Activated T-helper 2 cell treated with anti-CD3 and anti-CD28 coated beads, Interferon-gamma antibody, Interleukin-2, Interleukin-4, amounts not matched to agents 10 μg/mL and 5 μg/mL and 100 μg/mL, durations not matched to agents 14 hours and 24 hours and 36 hours (primary cell): ENCODE results near the gene NSDHL. TPM values are rescaled to one million over a fixed set of nuclear protein-coding genes. Genes with fewer than 3 reads are reported as not detected.
"Not testable (repeated sequence)": the region's sequence is repeated elsewhere in the genome, so short reads cannot be mapped to it uniquely, and the experiment has no call there.

Source experiments
- DNase-seq: peaks from one replicate; pipeline ENCODE4 v3.0.0; 2021; ENCODE audit warnings: low spot score
- H3K27ac Mint-ChIP-seq: one replicate; pipeline ENCODE4 v1.8.0; 2021; ENCODE audit warnings: mixed read lengths
- H3K27me3 Mint-ChIP-seq: one replicate; pipeline ENCODE4 v1.8.0; 2021; ENCODE audit warnings: low read depth, mixed read lengths
- H3K36me3 Mint-ChIP-seq: one replicate; pipeline ENCODE4 v1.8.0; 2021; ENCODE audit warnings: low read depth, mixed read lengths
- H3K4me1 Mint-ChIP-seq: one replicate; pipeline ENCODE4 v1.8.0; 2021; ENCODE audit warnings: low read depth, mixed read lengths
- H3K4me3 Mint-ChIP-seq: one replicate; pipeline ENCODE4 v1.8.0; 2021; ENCODE audit warnings: low read depth, mild to moderate bottlenecking, moderate library complexity, mixed read lengths
- H3K9me3 Mint-ChIP-seq: one replicate; pipeline ENCODE4 v1.8.0; 2021; ENCODE audit warnings: mixed read lengths
- intact Hi-C: fragments of 100-400 bp; cut with micrococcal nuclease; formaldehyde crosslinking; loops from one replicate; pipeline ENCODE4 v1.15.1; 2023
- total RNA-seq: library from RNA; stranded (reverse); gene quantifications from 2 replicates; pipeline ENCODE4 v1.2.3, GENCODE V29; 2022

The NSDHL gene
- total RNA-seq: 25.9 and 26.7 TPM in 2 replicates

DNA sequence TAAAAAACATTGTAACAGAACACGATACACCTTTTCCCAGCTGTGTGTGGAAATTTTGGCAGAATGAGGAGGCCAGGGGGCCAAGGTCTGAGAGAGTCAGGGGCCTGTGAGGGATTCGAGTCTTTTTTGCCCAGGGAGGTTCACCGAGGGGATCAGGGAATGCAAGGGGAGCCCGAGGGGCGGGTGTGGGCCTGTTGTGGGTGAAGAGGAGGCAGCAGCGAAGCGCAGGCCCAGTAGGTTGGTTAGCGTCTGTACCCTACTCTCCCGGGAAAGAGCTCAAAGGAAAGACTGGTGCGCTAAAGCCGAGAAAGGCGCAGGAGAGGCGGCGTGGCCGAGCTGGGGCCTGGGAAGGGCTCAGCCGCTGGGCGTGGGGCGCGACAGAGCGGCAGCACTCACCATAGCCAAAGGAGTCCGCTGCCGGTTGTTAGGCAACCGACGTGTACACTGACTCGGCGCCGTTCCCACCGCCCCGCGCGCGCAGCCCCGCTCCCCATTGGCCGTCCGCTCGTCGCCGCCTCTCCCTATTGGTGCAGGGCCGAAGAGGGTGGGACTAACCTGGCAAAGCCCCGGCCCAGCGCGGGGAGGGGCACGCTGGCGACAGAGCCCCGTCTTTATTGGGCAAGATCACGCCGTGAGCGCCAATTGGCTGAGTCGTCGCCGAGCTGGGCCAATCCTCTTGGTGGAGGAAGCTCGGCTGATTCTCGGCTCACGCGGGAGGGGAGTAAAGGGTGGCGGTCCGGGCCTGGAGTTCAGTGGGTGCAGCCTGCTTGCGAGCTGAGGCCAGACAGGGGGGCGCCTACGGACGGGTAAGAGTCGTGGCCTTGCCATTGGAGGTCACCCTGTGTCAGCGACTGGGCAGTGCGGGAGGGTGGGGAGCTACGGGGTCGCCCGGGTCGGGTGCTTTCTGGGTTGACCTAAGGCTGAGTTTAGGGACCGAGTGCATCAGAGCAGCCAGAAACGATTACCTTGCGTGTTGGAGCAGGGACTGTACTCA, at the start of gene NSDHL, which contains the start of gene CETN2:
Gene NSDHL (plus strand): TSS at position 752 of the 994 bp plus-strand sequence. CDS start 15,262 bp downstream, outside the sequence.
Gene CETN2 (minus strand): TSS at position 446 of the 994 bp plus-strand sequence. CDS start 47 bp downstream, at position 399.
- Mint-ChIP-seq H3K9me3 (no peaks in the 10 kb centered on the region), H3K27ac (peak within 1 kb of the TSS; percentile 82), H3K4me1 (peaks cover 19% of the 10 kb centered on the region), H3K36me3 (peaks cover 34% of the 10 kb centered on the region), H3K27me3 (no peaks in the 10 kb centered on the region), H3K4me3 (peak within 1 kb of the TSS; percentile 91)
- peak; percentile 92 for DNase-seq
- intact Hi-C loops: no loop called here

GRCh38 chrX:152787062-152787461, 43.8 kb upstream of the NSDHL start:
- DNase-seq, H3K36me3 Mint-ChIP-seq, H3K27me3 Mint-ChIP-seq, H3K4me3 Mint-ChIP-seq, intact Hi-C loops, H3K27ac Mint-ChIP-seq, H3K9me3 Mint-ChIP-seq, H3K4me1 Mint-ChIP-seq: not testable (repeated sequence)

GRCh38 chrX:152798945-152799344, 31.9 kb upstream of the NSDHL start:
- intact Hi-C loops: no loop called here
- H3K27me3 Mint-ChIP-seq: peaks cover 8% of the 10 kb centered on the region

DNA sequence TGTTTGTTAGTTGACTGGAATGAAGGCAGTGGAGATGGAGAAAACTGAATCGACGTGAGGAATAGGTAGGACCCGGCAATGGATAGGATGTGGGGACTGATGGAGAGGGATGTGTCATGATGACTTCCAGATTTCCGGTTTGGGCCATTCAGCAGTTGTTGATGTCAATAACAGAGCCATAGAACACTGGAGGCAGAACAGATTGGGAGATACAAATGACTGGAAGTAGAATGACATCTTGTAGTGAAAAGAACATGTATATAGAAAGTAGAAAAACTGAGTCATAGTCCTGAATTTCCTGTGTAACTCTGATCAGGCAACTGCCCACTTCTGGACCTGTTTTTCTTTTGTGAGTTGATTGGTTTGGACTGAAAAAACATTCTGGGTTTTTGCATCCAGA, 24.8 kb upstream of the NSDHL start:
- Mint-ChIP-seq H3K27me3 (peaks cover 3% of the 10 kb centered on the region), H3K9me3 (no peaks in the 10 kb centered on the region), H3K4me1 (peaks cover 7% of the 10 kb centered on the region), H3K4me3 (no peak overlapping the region), H3K27ac (peak overlapping the region; percentile 29), H3K36me3 (no peaks in the 10 kb centered on the region)
- intact Hi-C loops: no loop called here
- DNase-seq: no peak

More at GRCh38 chrX:152798945-152799344, 31.9 kb upstream of the NSDHL start:
- DNase-seq: no peak
- H3K36me3 Mint-ChIP-seq: no peaks in the 10 kb centered on the region
- no peak overlapping the region for H3K27ac Mint-ChIP-seq
- no peak overlapping the region for H3K4me3 Mint-ChIP-seq
- H3K4me1 Mint-ChIP-seq: no peaks in the 10 kb centered on the region
- H3K9me3 Mint-ChIP-seq: no peaks in the 10 kb centered on the region

DNA sequence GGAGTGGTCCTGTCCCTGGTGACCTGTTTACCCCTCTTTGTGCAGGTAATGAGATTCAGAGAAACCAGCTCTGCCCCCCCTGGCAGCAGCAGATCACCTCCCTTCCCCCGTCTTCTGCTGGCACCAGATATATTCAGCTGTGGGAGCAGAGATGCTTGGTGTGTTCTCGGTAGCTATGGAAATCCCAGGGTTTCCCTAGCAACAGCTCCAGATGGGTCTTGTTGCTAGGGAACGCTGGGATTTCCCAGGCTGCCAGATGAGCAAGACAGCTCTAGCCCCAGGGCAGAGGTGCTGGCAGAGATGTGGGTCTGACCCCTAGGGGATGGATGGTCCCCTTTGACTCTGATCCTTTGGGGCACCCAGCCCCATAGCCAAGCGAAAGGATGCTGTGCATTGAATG, 20.5 kb upstream of the NSDHL start:
- Mint-ChIP-seq H3K27me3 (peaks cover under 1% of the 10 kb centered on the region), H3K4me1 (peaks cover 11% of the 10 kb centered on the region), H3K4me3 (no peak overlapping the region), H3K36me3 (no peaks in the 10 kb centered on the region), H3K27ac (no peak overlapping the region), H3K9me3 (no peaks in the 10 kb centered on the region)
- intact Hi-C loops: no loop called here
- DNase-seq: no peak

DNA sequence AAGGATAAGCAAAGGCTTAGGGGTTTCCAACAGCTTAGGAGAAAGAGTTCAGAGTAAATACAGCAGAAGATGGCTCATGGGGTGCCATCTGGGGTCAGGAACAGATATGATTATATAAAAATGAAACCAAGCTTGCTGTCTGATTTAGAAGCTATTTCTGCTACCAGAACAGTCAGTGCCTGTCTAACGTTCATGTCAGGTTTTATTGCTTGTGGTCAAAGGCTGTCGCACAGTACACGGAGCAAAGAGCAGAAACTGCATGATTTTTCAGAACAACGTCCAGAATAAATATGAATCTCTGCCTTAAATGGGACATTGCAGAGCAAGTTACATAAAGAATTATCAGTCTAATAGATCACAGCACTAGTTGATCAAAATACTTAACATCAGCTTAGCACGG, 17.7 kb upstream of the NSDHL start:
- DNase-seq: no peak
- Mint-ChIP-seq H3K27me3 (peaks cover 2% of the 10 kb centered on the region), H3K4me1 (peaks cover 6% of the 10 kb centered on the region), H3K9me3 (no peaks in the 10 kb centered on the region), H3K27ac (no peak overlapping the region), H3K4me3 (no peak overlapping the region), H3K36me3 (no peaks in the 10 kb centered on the region)
- intact Hi-C loops: no loop called here

- peaks cover 6% of the 10 kb centered on the region for H3K4me1 Mint-ChIP-seq
- H3K4me3 Mint-ChIP-seq: no peak overlapping the region
- H3K27ac Mint-ChIP-seq: no peak overlapping the region
- DNase-seq: no peak
- no peaks in the 10 kb centered on the region for H3K9me3 Mint-ChIP-seq
- intact Hi-C loops: no loop called here
- no peaks in the 10 kb centered on the region for H3K36me3 Mint-ChIP-seq
- H3K27me3 Mint-ChIP-seq: peaks cover 2% of the 10 kb centered on the region
Measured at GRCh38 chrX:152814048-152814447, 16.8 kb upstream of the NSDHL start.

DNA sequence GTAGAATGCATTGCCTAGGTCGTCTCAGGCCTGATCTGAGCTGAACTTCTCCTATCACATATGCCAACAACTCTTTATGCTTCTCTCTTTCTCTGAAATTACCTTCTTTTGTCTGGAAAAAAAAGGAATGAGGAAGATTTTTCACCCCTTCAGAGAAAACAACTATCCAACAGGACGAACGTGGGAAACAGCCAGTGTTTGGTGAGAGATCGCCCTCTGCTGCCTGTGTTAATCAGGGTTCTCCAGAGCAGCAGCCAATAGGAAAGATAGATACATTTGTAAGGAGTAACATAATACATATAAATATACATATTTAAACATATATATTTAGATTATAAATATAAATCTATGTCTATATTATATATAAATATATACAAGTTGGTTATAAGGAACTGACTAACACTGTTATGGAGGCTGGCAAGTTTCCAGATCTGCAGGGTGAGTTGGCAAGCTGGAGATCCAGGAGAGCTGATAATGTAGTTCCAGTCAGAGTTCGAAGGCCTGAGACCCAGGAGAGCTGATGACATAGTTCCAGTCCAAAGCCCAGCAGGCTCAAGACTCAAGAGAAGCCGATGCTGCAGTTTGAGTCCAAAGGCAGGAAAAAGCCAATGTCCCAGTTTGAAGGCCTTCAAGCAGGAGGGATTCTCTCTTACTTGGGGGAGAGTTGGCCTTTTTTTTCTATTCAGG, 13.6 kb upstream of the NSDHL start:
- H3K4me1 Mint-ChIP-seq: peaks cover 10% of the 10 kb centered on the region
- no peaks in the 10 kb centered on the region for H3K36me3 Mint-ChIP-seq
- H3K27ac Mint-ChIP-seq: no peak overlapping the region
- intact Hi-C loops: no loop called here
- H3K9me3 Mint-ChIP-seq: no peaks in the 10 kb centered on the region
- no peak for DNase-seq
- no peak overlapping the region for H3K4me3 Mint-ChIP-seq
- H3K27me3 Mint-ChIP-seq: peaks cover 2% of the 10 kb centered on the region

- intact Hi-C loops: no loop called here
- no peak overlapping the region for H3K4me3 Mint-ChIP-seq
- peaks cover 2% of the 10 kb centered on the region for H3K27me3 Mint-ChIP-seq
- H3K9me3 Mint-ChIP-seq: no peaks in the 10 kb centered on the region
- no peak for DNase-seq
- peaks cover 13% of the 10 kb centered on the region for H3K4me1 Mint-ChIP-seq
- no peaks in the 10 kb centered on the region for H3K36me3 Mint-ChIP-seq
- no peak overlapping the region for H3K27ac Mint-ChIP-seq
Measured at GRCh38 chrX:152818356-152818755, 12.5 kb upstream of the NSDHL start.

DNA sequence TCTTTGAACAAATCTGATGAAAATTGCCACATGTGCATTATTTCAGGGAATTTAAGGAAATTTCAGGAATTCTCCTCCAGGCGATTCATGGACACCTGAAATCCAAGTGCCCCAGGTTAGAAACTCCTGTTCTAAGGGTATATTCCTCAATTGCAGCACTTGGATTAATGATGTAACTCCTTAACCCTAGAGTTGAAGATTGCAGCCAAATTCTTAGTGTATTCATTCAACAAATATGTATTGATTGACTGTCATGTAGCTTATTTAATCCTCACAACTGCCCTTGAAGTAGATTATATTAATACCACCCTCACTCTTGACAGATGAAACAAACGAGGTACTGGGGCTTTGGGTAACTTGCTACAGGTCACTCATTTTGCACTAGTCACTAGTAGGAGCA, 11.6 kb upstream of the NSDHL start:
- intact Hi-C loops: no loop called here
- H3K27me3 Mint-ChIP-seq: peaks cover 2% of the 10 kb centered on the region
- H3K27ac Mint-ChIP-seq: no peak overlapping the region
- peaks cover 9% of the 10 kb centered on the region for H3K4me1 Mint-ChIP-seq
- no peaks in the 10 kb centered on the region for H3K36me3 Mint-ChIP-seq
- no peak for DNase-seq
- H3K4me3 Mint-ChIP-seq: no peak overlapping the region
- H3K9me3 Mint-ChIP-seq: no peaks in the 10 kb centered on the region

GRCh38 chrX:152819732-152820131, 11.1 kb upstream of the NSDHL start:
- Mint-ChIP-seq H3K36me3 (no peaks in the 10 kb centered on the region), H3K4me1 (peaks cover 8% of the 10 kb centered on the region), H3K4me3 (no peak overlapping the region), H3K27ac (no peak overlapping the region), H3K27me3 (peaks cover 2% of the 10 kb centered on the region), H3K9me3 (no peaks in the 10 kb centered on the region)
- no peak for DNase-seq
- intact Hi-C loops: no loop called here

- no peak overlapping the region for H3K4me3 Mint-ChIP-seq
Measured at GRCh38 chrX:152821145-152821765, 9.6 kb upstream of the NSDHL start.

More at GRCh38 chrX:152821145-152821765, 9.6 kb upstream of the NSDHL start:
- no peak for DNase-seq
- Mint-ChIP-seq H3K9me3 (no peaks in the 10 kb centered on the region), H3K36me3 (no peaks in the 10 kb centered on the region), H3K27me3 (no peaks in the 10 kb centered on the region), H3K27ac (no peak overlapping the region), H3K4me1 (peaks cover 8% of the 10 kb centered on the region)
- intact Hi-C loops: no loop called here
